ENCODE results near the gene RAB34. TPM values are rescaled to one million over a fixed set of nuclear protein-coding genes. Genes with fewer than 3 reads are reported as not detected.
A peak's percentile ranks its signal among the peaks of the same experiment; 100 is the strongest.

RAB34 gene
- total and polyA plus RNA-seq, 9 of the 15 experiments (the other 6 are each of a cell fraction or from before 2014, with no cell fraction given), result 0.07 to 3.8 (median 0.46) TPM; not detected in 1

- TF ChIP-seq MBD1 (CRISPR knock-in tag; IDR thresholded peaks at IDR 0.05), result peak; percentile 75; the same call in 1 of the 2 replicates
- TF ChIP-seq PURB (CRISPR knock-in tag; IDR thresholded peaks at IDR 0.05; ENCODE audit: low read depth), result no peak
- TF ChIP-seq RBM14 (IDR thresholded peaks at IDR 0.05; ENCODE audit: borderline replicate concordance, insufficient read depth, low read depth, low read length), result no peak
- no peak for TF ChIP-seq PRDM10 (IDR thresholded peaks at IDR 0.05; ENCODE audit: partially characterized antibody)
- TF ChIP-seq NCOA4 (IDR thresholded peaks at IDR 0.05; ENCODE audit: partially characterized antibody), result no peak
- TF ChIP-seq TSC22D4 (tag; IDR thresholded peaks at IDR 0.05), result no peak
- no peak; the same call in 1 of the 2 replicates for TF ChIP-seq CUX1 (CRISPR knock-in tag; IDR thresholded peaks at IDR 0.05)
- no peak for TF ChIP-seq CBFA2T2 (conservative IDR thresholded peaks at IDR 0.05)
- no peak for TF ChIP-seq MNT (conservative IDR thresholded peaks at IDR 0.05)
- TF ChIP-seq HINFP (tag; conservative IDR thresholded peaks at IDR 0.05; ENCODE audit: low read depth), result no peak
- no peak for TF ChIP-seq ATF4 (CRISPR knock-in tag; IDR thresholded peaks at IDR 0.05)
- TF ChIP-seq CBX1 (IDR thresholded peaks at IDR 0.05; ENCODE audit: low read depth), result no peak
Measured at GRCh38 chr17:28719021-28719433, 1.4 kb upstream of the RAB34 start (continued).
